HUES64 (cell line): Measurements from ENCODE around the gene TLR9.

ENCODE experiments used
- H3K27ac ChIP-seq: 2 replicates; pipeline ENCODE4 v1.7.0; 2013; ENCODE audit warnings: low read depth, low read length, inconsistent platforms
- H3K27me3 ChIP-seq: 2 replicates; pipeline ENCODE4 v1.6.1; 2013; ENCODE audit warnings: mild to moderate bottlenecking, low read length; ENCODE audit not compliant: insufficient read depth
- H3K36me3 ChIP-seq: 2 replicates; pipeline ENCODE4 v1.6.1; 2013; ENCODE audit warnings: mild to moderate bottlenecking, low read length; ENCODE audit not compliant: insufficient read depth
- H3K4me1 ChIP-seq: 2 replicates; pipeline ENCODE4 v1.6.1; 2013; ENCODE audit warnings: mild to moderate bottlenecking, low read length, moderate library complexity; ENCODE audit not compliant: insufficient read depth
- H3K4me3 ChIP-seq: 2 replicates; pipeline ENCODE4 v1.5.1; 2013; ENCODE audit warnings: mild to moderate bottlenecking, low read length, moderate library complexity
- H3K9ac ChIP-seq: 2 replicates; pipeline ENCODE4 v1.6.1; 2013; ENCODE audit warnings: mild to moderate bottlenecking, low read depth, low read length
- H3K9me3 ChIP-seq: 2 replicates; pipeline ENCODE4 v1.6.1; 2013; ENCODE audit warnings: low read depth, low read length; ENCODE audit not compliant: insufficient read depth
- WGBS: fragments of 150-250, 120-280 bp; methylation state at CpG from one replicate; pipeline ENCODE4 v1.1.7; 2013; ENCODE audit warnings: missing lambda C conversion rate; 5-methylcytosine and 5-hydroxymethylcytosine counted together

The TLR9 gene

GRCh38 chr3:52176951-52177700 is 48.3 kb downstream of the TLR9 start:
- H3K27ac ChIP-seq = no peak overlapping the region
- peaks cover 4% of the 10 kb centered on the region; the same call in 1 of the 2 replicates for H3K4me1 ChIP-seq
- H3K27me3 ChIP-seq = no peaks in the 10 kb centered on the region
- H3K9me3 ChIP-seq = no peaks in the 10 kb centered on the region
- H3K9ac ChIP-seq = no peak overlapping the region
- no peak overlapping the region for H3K4me3 ChIP-seq
- H3K36me3 ChIP-seq = no peaks in the 10 kb centered on the region
- WGBS = 86% methylated on average over 15 of the region's 15 CpGs

DNA sequence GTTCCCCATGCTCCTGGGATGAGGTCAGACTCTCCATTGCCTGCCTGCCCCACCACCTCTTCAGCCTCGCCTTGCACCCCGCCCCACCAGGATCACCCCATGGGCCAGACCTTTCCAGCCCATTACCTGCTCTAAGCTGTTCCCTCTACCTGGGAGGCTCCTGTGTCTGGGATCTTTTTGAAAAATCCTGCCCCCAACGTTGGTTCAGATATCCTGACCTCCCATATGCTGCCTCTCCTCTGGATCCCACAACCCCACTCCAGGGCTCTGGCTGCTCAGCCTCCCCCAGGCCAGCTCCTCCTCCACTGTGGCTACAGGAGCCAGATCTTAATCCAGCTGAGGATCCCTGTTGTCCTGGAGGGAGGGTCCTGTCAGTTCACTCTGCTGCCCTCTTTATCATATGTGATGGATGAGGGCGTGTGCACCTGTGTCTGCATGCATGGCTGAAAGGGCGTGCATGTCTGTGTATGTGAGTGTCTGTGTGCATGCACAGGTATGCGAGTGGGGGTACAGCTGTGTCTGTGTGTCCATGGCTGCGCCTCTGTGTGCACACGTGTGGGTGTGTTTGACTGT is 49.2 kb downstream of the TLR9 start:
- Histone ChIP-seq H3K9ac (no peak overlapping the region), H3K27me3 (no peaks in the 10 kb centered on the region), H3K4me3 (no peak overlapping the region), H3K4me1 (peaks cover 1% of the 10 kb centered on the region; the same call in 1 of the 2 replicates), H3K36me3 (no peaks in the 10 kb centered on the region), H3K27ac (no peak overlapping the region), H3K9me3 (no peaks in the 10 kb centered on the region)
- WGBS = 85% methylated on average over 8 of the region's 8 CpGs

DNA sequence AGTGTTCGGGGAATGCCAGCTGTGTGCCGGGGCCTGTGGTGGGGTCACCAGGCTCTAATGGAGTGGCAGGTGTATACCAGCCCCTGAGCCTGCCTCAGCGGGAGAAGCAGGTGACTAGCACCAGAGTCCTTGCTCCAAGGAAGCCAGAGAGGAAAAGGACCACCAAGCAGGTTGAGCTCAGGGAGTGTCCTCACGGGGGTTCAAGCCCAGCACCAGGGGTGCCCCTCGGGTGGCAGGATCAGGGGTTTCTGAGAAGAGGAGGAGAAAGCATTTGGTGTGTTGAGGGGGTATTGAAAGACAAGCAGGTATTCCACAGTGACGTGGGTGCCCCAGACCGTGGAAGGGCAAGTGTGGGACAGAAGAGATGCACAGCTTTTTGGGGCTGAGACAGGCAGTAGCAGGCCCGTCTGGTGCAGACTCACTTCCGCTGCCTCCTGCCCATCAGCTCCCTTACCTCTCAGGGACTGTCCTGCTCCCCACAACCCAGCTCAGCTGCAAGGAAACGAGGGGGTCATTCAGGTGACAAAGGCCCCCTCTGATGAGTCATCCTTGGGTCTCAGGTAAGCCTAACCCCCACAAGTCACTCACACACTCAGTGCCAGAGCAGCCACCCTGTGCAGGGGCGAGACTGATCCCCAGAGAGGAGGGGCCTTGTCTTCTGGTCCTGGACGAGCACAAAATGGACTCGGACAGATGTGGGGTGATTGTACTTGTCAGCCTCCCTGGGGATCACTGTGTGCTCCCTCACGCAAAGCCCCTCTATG is 49.8 kb downstream of the TLR9 start:
- H3K4me1 ChIP-seq = no peaks in the 10 kb centered on the region
- no peaks in the 10 kb centered on the region for H3K9me3 ChIP-seq
- H3K36me3 ChIP-seq = no peaks in the 10 kb centered on the region
- H3K27me3 ChIP-seq = no peaks in the 10 kb centered on the region
- no peak overlapping the region for H3K27ac ChIP-seq
- no peak overlapping the region for H3K4me3 ChIP-seq
- 89% methylated on average over 14 of the region's 14 CpGs for WGBS
- no peak overlapping the region for H3K9ac ChIP-seq

DNA sequence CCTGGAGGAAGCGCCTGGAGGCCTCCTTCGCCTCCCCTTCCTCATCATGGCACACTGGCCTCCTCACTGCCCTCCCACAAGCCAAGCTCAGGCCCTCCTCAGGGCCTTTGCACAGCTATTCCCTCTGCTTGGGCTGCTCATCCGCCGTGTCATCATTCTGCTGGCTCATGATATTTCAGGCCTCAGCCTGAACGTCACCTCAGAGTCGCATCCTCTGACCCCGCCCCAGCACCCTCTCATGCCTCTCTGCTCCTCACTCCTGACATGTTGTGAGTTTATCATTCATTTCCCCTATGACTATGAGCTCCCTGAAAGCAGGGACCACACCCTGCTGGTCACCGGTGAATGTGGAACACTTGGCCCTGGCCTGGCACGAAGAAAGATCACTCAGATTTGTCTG is 50.5 kb downstream of the TLR9 start:
- Histone ChIP-seq H3K4me1 (no peaks in the 10 kb centered on the region), H3K27me3 (no peaks in the 10 kb centered on the region), H3K9ac (no peak overlapping the region), H3K27ac (no peak overlapping the region), H3K4me3 (no peak overlapping the region), H3K36me3 (no peaks in the 10 kb centered on the region), H3K9me3 (no peaks in the 10 kb centered on the region)
- 94% methylated on average over 9 of the region's 9 CpGs for whole genome bisulfite sequencing

- no peak overlapping the region for H3K27ac ChIP-seq
- WGBS = 91% methylated on average over 1 of the region's 1 CpG
- H3K4me1 ChIP-seq = no peaks in the 10 kb centered on the region
- no peaks in the 10 kb centered on the region for H3K36me3 ChIP-seq
- no peaks in the 10 kb centered on the region for H3K9me3 ChIP-seq
- H3K4me3 ChIP-seq = no peak overlapping the region
- no peak overlapping the region for H3K9ac ChIP-seq
- no peaks in the 10 kb centered on the region for H3K27me3 ChIP-seq
Observed at GRCh38 chr3:52173101-52173500, 52.3 kb downstream of the TLR9 start.

DNA sequence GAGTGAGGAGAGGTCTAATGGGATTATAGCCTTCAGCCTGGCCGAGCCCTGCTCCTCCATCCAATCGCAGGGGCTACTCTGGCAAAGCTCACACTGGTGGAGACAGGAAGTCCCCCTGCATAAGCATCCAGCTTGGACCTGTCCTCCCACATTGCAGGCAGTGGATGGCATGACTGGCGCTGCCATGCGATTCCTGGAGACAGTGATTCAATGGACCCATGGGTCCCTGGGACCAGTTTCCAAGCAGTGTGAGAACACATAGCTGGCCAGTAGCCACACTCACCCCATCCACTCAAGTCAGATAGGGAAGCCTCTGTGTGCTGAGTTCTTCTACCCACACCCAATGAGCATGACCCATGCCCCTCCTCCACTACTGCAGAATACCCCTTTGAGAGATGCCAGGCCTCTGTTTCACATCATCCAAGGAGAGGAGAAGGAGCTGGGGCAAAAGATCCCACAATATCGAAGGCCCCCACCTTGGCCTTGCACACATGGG is 53.1 kb downstream of the TLR9 start:
- H3K9me3 ChIP-seq = no peaks in the 10 kb centered on the region
- no peaks in the 10 kb centered on the region for H3K4me1 ChIP-seq
- H3K4me3 ChIP-seq = no peak overlapping the region
- H3K36me3 ChIP-seq = no peaks in the 10 kb centered on the region
- H3K9ac ChIP-seq = no peak overlapping the region
- no peak overlapping the region for H3K27ac ChIP-seq
- WGBS = 88% methylated on average over 5 of the region's 5 CpGs
- H3K27me3 ChIP-seq = no peaks in the 10 kb centered on the region

GRCh38 chr3:52171514-52172261 is 53.8 kb downstream of the TLR9 start:
- Histone ChIP-seq H3K9me3 (no peaks in the 10 kb centered on the region), H3K4me1 (peaks cover 4% of the 10 kb centered on the region; the same call in 1 of the 2 replicates), H3K9ac (no peak overlapping the region), H3K36me3 (no peaks in the 10 kb centered on the region), H3K27me3 (no peaks in the 10 kb centered on the region), H3K27ac (no peak overlapping the region), H3K4me3 (no peak overlapping the region)
- 88% methylated on average over 3 of the region's 3 CpGs for WGBS
